SK-N-SH treated with all-trans-retinoic acid at 6 μM for 48 hours (cell line): Measurements from ENCODE around the gene GALNTL6.

Experiments used
- ATAC-seq: fragments of 200-7000 bp; cut with Tn5 transposase; 3 replicates; pipeline ENCODE4 v1.9.1; 2020; ENCODE audit warnings: mild to moderate bottlenecking, moderate library complexity
- ARNTL ChIP-seq: fragments of 450-650 bp; formaldehyde crosslinking; IDR thresholded peaks from 2 replicates; pipeline ENCODE4 v1.5.0; 2020; ENCODE audit warnings: low read depth, mild to moderate bottlenecking, moderate library complexity, borderline replicate concordance
- BACH2 ChIP-seq: fragments of 250-450 bp; sonication (Bioruptor Pico); IDR thresholded peaks from 2 replicates; pipeline ENCODE4 v1.9.0; 2021; ENCODE audit warnings: mild to moderate bottlenecking, borderline replicate concordance
- CSDC2 ChIP-seq: fragments of 250-450 bp; sonication (Bioruptor Pico); IDR thresholded peaks from 2 replicates; pipeline ENCODE4 v1.5.0; 2020; ENCODE audit warnings: mild to moderate bottlenecking, moderate library complexity
- GLIS3 ChIP-seq: fragments of 250-450 bp; sonication (Bioruptor Pico); IDR thresholded peaks from 2 replicates; pipeline ENCODE4 v1.5.0; 2020; ENCODE audit warnings: mild to moderate bottlenecking, moderate library complexity
- ISL1 ChIP-seq: fragments of 250-450 bp; sonication (Bioruptor Pico); IDR thresholded peaks from 2 replicates; pipeline ENCODE4 v2.1.2; 2022; ENCODE audit warnings: mild to moderate bottlenecking, moderate library complexity
- OSR1 ChIP-seq: fragments of 250-450 bp; sonication (Bioruptor Pico); IDR thresholded peaks from 2 replicates; pipeline ENCODE4 v1.8.0; 2022; ENCODE audit warnings: moderate library complexity, mild to moderate bottlenecking, inconsistent platforms
- PATZ1 ChIP-seq: fragments of 250-450 bp; sonication (Bioruptor Pico); IDR thresholded peaks from 2 replicates; pipeline ENCODE4 v1.8.0; 2020; ENCODE audit warnings: mild to moderate bottlenecking, moderate library complexity, borderline replicate concordance
- POU6F1 ChIP-seq: fragments of 250-450 bp; sonication (Bioruptor Pico); IDR thresholded peaks from 2 replicates; pipeline ENCODE4 v1.8.0; 2021; ENCODE audit warnings: low read depth, mild to moderate bottlenecking, moderate library complexity, borderline replicate concordance
- PPARA ChIP-seq: fragments of 250-450 bp; sonication (Bioruptor Pico); IDR thresholded peaks from 2 replicates; pipeline ENCODE4 v1.5.0; 2020; ENCODE audit warnings: mild to moderate bottlenecking, borderline replicate concordance
- RARB ChIP-seq: fragments of 250-450 bp; sonication (Bioruptor Pico); IDR thresholded peaks from 2 replicates; pipeline ENCODE4 v1.8.0; 2021; ENCODE audit warnings: mild to moderate bottlenecking, moderate library complexity
- SNAI2 ChIP-seq: fragments of 250-450 bp; sonication (Bioruptor Pico); IDR thresholded peaks from 2 replicates; pipeline ENCODE4 v1.5.0; 2020; ENCODE audit warnings: mild to moderate bottlenecking, moderate library complexity
- TOX ChIP-seq: fragments of 250-450 bp; sonication (Bioruptor Pico); IDR thresholded peaks from 2 replicates; pipeline ENCODE4 v1.8.0; 2021; ENCODE audit warnings: mild to moderate bottlenecking, moderate library complexity, borderline replicate concordance
- ZC3H10 ChIP-seq: fragments of 250-450 bp; sonication (Bioruptor Pico); IDR thresholded peaks from 2 replicates; pipeline ENCODE4 v1.5.1; 2021; ENCODE audit warnings: mild to moderate bottlenecking, moderate library complexity
- ZFP3 ChIP-seq: fragments of 250-450 bp; sonication (Bioruptor Pico); IDR thresholded peaks from 2 replicates; pipeline ENCODE4 v1.5.0; 2020; ENCODE audit warnings: mild to moderate bottlenecking, moderate library complexity
- ZFP30 ChIP-seq: fragments of 450-650 bp; formaldehyde crosslinking; IDR thresholded peaks from 2 replicates; pipeline ENCODE4 v1.5.0; 2022; ENCODE audit warnings: mild to moderate bottlenecking, moderate library complexity
- ZNF8 ChIP-seq: fragments of 450-650 bp; formaldehyde crosslinking; IDR thresholded peaks from 2 replicates; pipeline ENCODE4 v1.5.0; 2020; ENCODE audit warnings: mild to moderate bottlenecking, moderate library complexity
- TF ChIP-seq, protein P1 (sequence below): fragments of 250-450 bp; sonication (Bioruptor Pico); IDR thresholded peaks from 2 replicates; pipeline ENCODE4 v1.5.1; 2021; ENCODE audit warnings: mild to moderate bottlenecking, moderate library complexity
- TF ChIP-seq, protein P2 (sequence below): fragments of 250-450 bp; sonication (Bioruptor Pico); IDR thresholded peaks from 2 replicates; pipeline ENCODE4 v1.5.0; 2020; ENCODE audit warnings: mild to moderate bottlenecking, moderate library complexity
- TF ChIP-seq, protein P3 (sequence below): fragments of 250-450 bp; sonication (Bioruptor Pico); IDR thresholded peaks from 2 replicates; pipeline ENCODE4 v1.5.1; 2020; ENCODE audit warnings: low read depth, mild to moderate bottlenecking, moderate library complexity

GALNTL6 gene

DNA sequence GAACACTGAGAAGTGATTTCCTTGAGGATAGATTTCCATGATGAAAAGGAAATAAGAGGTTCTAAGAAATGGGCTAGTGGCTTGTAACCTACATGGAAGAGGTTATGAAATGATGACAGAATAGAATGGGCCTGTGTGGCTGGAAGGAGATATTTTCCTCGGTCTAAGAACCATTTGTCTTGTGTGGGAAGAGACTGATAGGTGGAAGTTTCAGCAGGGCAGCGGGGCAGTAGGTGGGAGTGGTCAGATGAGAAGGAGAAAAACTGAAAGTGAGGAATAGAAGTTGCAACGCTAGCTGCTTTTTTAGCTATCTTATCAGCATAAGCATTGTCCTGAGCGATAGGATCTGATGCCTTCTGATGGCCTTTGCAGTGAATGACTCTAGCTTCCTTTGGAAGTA, 1144.0 kb downstream of the GALNTL6 start:
- ATAC-seq, result no peak
- TF ChIP-seq ZFP30 (CRISPR knock-in tag) (no peak), ZFP3 (CRISPR knock-in tag) (no peak), SNAI2 (CRISPR knock-in tag) (no peak), CSDC2 (CRISPR knock-in tag) (no peak), RARB (CRISPR knock-in tag) (no peak), POU6F1 (CRISPR knock-in tag) (no peak), TOX (CRISPR knock-in tag) (no peak), ZC3H10 (CRISPR knock-in tag) (no peak)
- TF ChIP-seq, protein P1, sequence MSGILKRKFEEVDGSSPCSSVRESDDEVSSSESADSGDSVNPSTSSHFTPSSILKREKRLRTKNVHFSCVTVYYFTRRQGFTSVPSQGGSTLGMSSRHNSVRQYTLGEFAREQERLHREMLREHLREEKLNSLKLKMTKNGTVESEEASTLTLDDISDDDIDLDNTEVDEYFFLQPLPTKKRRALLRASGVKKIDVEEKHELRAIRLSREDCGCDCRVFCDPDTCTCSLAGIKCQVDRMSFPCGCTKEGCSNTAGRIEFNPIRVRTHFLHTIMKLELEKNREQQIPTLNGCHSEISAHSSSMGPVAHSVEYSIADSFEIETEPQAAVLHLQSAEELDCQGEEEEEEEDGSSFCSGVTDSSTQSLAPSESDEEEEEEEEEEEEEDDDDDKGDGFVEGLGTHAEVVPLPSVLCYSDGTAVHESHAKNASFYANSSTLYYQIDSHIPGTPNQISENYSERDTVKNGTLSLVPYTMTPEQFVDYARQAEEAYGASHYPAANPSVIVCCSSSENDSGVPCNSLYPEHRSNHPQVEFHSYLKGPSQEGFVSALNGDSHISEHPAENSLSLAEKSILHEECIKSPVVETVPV, result no peak
- TF ChIP-seq, all 23 proteins: peak for 0

- ATAC-seq, result no peak
- TF ChIP-seq TOX (CRISPR knock-in tag), result no peak
- no peak for TF ChIP-seq ZFP3 (CRISPR knock-in tag)
- TF ChIP-seq, protein P1, result no peak
- TF ChIP-seq SNAI2 (CRISPR knock-in tag), result no peak
- no peak for TF ChIP-seq RARB (CRISPR knock-in tag)
- no peak for TF ChIP-seq OSR1 (CRISPR knock-in tag)
- TF ChIP-seq ZNF8, result no peak
- TF ChIP-seq, protein P2, sequence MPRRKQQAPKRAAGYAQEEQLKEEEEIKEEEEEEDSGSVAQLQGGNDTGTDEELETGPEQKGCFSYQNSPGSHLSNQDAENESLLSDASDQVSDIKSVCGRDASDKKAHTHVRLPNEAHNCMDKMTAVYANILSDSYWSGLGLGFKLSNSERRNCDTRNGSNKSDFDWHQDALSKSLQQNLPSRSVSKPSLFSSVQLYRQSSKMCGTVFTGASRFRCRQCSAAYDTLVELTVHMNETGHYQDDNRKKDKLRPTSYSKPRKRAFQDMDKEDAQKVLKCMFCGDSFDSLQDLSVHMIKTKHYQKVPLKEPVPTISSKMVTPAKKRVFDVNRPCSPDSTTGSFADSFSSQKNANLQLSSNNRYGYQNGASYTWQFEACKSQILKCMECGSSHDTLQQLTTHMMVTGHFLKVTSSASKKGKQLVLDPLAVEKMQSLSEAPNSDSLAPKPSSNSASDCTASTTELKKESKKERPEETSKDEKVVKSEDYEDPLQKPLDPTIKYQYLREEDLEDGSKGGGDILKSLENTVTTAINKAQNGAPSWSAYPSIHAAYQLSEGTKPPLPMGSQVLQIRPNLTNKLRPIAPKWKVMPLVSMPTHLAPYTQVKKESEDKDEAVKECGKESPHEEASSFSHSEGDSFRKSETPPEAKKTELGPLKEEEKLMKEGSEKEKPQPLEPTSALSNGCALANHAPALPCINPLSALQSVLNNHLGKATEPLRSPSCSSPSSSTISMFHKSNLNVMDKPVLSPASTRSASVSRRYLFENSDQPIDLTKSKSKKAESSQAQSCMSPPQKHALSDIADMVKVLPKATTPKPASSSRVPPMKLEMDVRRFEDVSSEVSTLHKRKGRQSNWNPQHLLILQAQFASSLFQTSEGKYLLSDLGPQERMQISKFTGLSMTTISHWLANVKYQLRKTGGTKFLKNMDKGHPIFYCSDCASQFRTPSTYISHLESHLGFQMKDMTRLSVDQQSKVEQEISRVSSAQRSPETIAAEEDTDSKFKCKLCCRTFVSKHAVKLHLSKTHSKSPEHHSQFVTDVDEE (CRISPR knock-in tag), result no peak
- TF ChIP-seq PATZ1, result no peak
- no peak for TF ChIP-seq ARNTL
- TF ChIP-seq CSDC2 (CRISPR knock-in tag), result no peak
- TF ChIP-seq, protein P3, sequence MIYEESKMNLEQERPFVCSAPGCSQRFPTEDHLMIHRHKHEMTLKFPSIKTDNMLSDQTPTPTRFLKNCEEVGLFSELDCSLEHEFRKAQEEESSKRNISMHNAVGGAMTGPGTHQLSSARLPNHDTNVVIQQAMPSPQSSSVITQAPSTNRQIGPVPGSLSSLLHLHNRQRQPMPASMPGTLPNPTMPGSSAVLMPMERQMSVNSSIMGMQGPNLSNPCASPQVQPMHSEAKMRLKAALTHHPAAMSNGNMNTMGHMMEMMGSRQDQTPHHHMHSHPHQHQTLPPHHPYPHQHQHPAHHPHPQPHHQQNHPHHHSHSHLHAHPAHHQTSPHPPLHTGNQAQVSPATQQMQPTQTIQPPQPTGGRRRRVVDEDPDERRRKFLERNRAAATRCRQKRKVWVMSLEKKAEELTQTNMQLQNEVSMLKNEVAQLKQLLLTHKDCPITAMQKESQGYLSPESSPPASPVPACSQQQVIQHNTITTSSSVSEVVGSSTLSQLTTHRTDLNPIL (CRISPR knock-in tag), result no peak
- no peak for TF ChIP-seq PPARA (CRISPR knock-in tag)
- no peak for TF ChIP-seq ZC3H10 (CRISPR knock-in tag)
- no peak for TF ChIP-seq ISL1 (CRISPR knock-in tag)
- no peak for TF ChIP-seq GLIS3 (CRISPR knock-in tag)
- TF ChIP-seq BACH2 (CRISPR knock-in tag), result no peak
These were observed 1149.6 kb downstream of the GALNTL6 start for GRCh38 chr4:172962564-172963353.
